Ishikawa (cell line): ENCODE data around the gene PTPN22.

Experiments used
- CEBPB ChIP-seq: IDR thresholded peaks from 2 replicates; pipeline ENCODE4 v1.6.1; 2012
- CREB1 ChIP-seq: IDR thresholded peaks from 2 replicates; pipeline ENCODE4 v1.6.1; 2012; ENCODE audit warnings: low read depth
- EP300 ChIP-seq: IDR thresholded peaks from 2 replicates; pipeline ENCODE4 v1.6.1; 2012; ENCODE audit warnings: borderline replicate concordance
- TAF1 ChIP-seq: IDR thresholded peaks from 2 replicates; pipeline ENCODE4 v1.6.1; 2012; ENCODE audit warnings: low read depth, mild to moderate bottlenecking
- TCF12 ChIP-seq: IDR thresholded peaks from 2 replicates; pipeline ENCODE4 v1.6.1; 2012; ENCODE audit warnings: low read depth
- TEAD4 ChIP-seq: IDR thresholded peaks from 2 replicates; pipeline ENCODE4 v1.6.1; 2012
- YY1 ChIP-seq: IDR thresholded peaks from 2 replicates; pipeline ENCODE4 v1.6.1; 2012; ENCODE audit warnings: low read depth
- TF ChIP-seq, protein P1 (sequence below): IDR thresholded peaks from 2 replicates; pipeline ENCODE4 v1.6.1; 2012; ENCODE audit warnings: low read depth, mild to moderate bottlenecking
- TF ChIP-seq, protein P2 (sequence below): IDR thresholded peaks from 2 replicates; pipeline ENCODE4 v1.6.1; 2012
- TF ChIP-seq, protein P3 (sequence below): IDR thresholded peaks from 2 replicates; pipeline ENCODE4 v1.6.1; 2012

DNA sequence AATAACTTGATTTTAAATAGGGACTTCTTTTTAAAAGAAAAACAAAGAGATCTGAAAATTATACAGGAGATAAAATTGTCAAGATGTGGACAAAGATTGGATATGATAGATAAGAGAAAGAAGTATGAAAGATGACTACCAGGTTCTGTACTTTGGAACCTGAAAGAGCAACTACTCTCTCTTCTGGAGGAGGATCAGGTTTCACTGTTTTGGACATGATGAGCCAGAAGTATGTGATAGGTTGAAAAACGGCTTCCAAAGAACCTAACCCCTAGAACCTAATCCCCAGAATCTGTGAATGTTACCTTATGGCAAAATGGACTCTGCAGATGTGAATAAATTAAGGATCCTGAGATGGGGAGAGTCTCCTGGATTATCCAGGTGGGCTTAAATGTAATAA lies 85.4 kb downstream of the PTPN22 start:
- TF ChIP-seq CREB1 (no peak), CEBPB (no peak), EP300 (no peak), YY1 (no peak), TCF12 (no peak), TEAD4 (no peak), TAF1 (no peak)
- TF ChIP-seq, protein P1, sequence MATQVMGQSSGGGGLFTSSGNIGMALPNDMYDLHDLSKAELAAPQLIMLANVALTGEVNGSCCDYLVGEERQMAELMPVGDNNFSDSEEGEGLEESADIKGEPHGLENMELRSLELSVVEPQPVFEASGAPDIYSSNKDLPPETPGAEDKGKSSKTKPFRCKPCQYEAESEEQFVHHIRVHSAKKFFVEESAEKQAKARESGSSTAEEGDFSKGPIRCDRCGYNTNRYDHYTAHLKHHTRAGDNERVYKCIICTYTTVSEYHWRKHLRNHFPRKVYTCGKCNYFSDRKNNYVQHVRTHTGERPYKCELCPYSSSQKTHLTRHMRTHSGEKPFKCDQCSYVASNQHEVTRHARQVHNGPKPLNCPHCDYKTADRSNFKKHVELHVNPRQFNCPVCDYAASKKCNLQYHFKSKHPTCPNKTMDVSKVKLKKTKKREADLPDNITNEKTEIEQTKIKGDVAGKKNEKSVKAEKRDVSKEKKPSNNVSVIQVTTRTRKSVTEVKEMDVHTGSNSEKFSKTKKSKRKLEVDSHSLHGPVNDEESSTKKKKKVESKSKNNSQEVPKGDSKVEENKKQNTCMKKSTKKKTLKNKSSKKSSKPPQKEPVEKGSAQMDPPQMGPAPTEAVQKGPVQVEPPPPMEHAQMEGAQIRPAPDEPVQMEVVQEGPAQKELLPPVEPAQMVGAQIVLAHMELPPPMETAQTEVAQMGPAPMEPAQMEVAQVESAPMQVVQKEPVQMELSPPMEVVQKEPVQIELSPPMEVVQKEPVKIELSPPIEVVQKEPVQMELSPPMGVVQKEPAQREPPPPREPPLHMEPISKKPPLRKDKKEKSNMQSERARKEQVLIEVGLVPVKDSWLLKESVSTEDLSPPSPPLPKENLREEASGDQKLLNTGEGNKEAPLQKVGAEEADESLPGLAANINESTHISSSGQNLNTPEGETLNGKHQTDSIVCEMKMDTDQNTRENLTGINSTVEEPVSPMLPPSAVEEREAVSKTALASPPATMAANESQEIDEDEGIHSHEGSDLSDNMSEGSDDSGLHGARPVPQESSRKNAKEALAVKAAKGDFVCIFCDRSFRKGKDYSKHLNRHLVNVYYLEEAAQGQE = no peak
- TF ChIP-seq, protein P2, sequence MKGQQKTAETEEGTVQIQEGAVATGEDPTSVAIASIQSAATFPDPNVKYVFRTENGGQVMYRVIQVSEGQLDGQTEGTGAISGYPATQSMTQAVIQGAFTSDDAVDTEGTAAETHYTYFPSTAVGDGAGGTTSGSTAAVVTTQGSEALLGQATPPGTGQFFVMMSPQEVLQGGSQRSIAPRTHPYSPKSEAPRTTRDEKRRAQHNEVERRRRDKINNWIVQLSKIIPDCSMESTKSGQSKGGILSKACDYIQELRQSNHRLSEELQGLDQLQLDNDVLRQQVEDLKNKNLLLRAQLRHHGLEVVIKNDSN = no peak
- TF ChIP-seq, protein P3, sequence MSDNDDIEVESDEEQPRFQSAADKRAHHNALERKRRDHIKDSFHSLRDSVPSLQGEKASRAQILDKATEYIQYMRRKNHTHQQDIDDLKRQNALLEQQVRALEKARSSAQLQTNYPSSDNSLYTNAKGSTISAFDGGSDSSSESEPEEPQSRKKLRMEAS = no peak
